Chondrocyte (in vitro differentiated cells): ENCODE measurements around the gene RHOG. TPM values are rescaled to one million over a fixed set of nuclear protein-coding genes. Genes with fewer than 3 reads are reported as not detected.

Experiments
- DNase-seq: peaks from one replicate; pipeline ENCODE4 v3.0.0; 2021; ENCODE audit warnings: mixed read lengths, low spot score
- H3K27ac Mint-ChIP-seq: one replicate; pipeline ENCODE4 v1.8.0; 2021; ENCODE audit warnings: mild to moderate bottlenecking, moderate library complexity, mixed read lengths; ENCODE audit not compliant: unreplicated experiment
- H3K27me3 Mint-ChIP-seq: 2 replicates; pipeline ENCODE4 v1.8.0; 2021; ENCODE audit warnings: low read depth, mixed read lengths
- H3K36me3 Mint-ChIP-seq: 2 replicates; pipeline ENCODE4 v1.8.0; 2021; ENCODE audit warnings: low read depth, mixed read lengths
- H3K4me1 Mint-ChIP-seq: 2 replicates; pipeline ENCODE4 v1.8.0; 2021; ENCODE audit warnings: low read depth, mild to moderate bottlenecking, mixed read lengths
- H3K4me3 Mint-ChIP-seq: one replicate; pipeline ENCODE4 v1.8.0; 2021; ENCODE audit warnings: mild to moderate bottlenecking, moderate library complexity, mixed read lengths; ENCODE audit not compliant: unreplicated experiment
- H3K9me3 Mint-ChIP-seq: 2 replicates; pipeline ENCODE4 v1.8.0; 2021; ENCODE audit warnings: low read depth, mixed read lengths
- total RNA-seq: library from RNA; stranded (reverse); gene quantifications from 3 replicates; pipeline ENCODE4 v1.2.1, GENCODE V29; 2021
- TF ChIP-seq, protein P1 (sequence below): fragments of 200-600 bp; sonication (generic); IDR thresholded peaks from 2 replicates; pipeline ENCODE4 v1.5.0; 2021; ENCODE audit warnings: antibody characterized with exemption, mild to moderate bottlenecking, moderate library complexity

Gene RHOG
- total RNA-seq, 1 donor from 2014 or later = 38.9 TPM

DNA sequence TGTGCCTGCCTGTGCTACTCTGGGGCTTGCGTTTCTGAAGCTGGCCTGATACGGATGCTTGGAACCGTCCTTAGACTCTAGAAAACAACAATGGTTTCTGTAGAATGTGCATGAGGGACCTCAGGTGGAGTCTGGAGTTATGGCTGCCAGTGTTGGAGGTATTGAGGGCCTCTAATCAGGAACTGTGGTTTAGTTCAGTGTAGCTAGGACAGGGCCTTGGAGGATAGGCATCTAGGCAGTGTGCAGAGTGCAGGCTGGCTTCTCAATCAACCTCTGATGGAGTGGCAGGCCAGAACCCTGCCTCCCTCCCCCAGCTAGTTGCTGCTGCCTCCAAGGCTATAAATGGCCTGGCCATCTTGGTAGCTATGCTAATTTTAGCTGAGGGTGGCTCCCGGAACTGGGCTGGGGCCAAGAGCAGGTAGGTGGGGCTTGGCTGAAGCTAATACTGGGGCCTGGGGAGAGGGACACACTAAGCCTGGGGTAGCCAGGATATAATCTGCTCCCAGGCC lies 18.7 kb upstream of the RHOG start:
- no peak for DNase-seq
- Mint-ChIP-seq H3K27me3 (no peaks in the 10 kb centered on the region), H3K36me3 (no peaks in the 10 kb centered on the region), H3K4me3 (no peak overlapping the region), H3K9me3 (no peaks in the 10 kb centered on the region), H3K27ac (no peak overlapping the region), H3K4me1 (peaks cover 56% of the 10 kb centered on the region)
- TF ChIP-seq, protein P1, sequence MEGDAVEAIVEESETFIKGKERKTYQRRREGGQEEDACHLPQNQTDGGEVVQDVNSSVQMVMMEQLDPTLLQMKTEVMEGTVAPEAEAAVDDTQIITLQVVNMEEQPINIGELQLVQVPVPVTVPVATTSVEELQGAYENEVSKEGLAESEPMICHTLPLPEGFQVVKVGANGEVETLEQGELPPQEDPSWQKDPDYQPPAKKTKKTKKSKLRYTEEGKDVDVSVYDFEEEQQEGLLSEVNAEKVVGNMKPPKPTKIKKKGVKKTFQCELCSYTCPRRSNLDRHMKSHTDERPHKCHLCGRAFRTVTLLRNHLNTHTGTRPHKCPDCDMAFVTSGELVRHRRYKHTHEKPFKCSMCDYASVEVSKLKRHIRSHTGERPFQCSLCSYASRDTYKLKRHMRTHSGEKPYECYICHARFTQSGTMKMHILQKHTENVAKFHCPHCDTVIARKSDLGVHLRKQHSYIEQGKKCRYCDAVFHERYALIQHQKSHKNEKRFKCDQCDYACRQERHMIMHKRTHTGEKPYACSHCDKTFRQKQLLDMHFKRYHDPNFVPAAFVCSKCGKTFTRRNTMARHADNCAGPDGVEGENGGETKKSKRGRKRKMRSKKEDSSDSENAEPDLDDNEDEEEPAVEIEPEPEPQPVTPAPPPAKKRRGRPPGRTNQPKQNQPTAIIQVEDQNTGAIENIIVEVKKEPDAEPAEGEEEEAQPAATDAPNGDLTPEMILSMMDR = no peak

GRCh38 chr11:3857628-3858027 lies 16.9 kb upstream of the RHOG start:
- no peaks in the 10 kb centered on the region for H3K9me3 Mint-ChIP-seq
- no peak overlapping the region for H3K27ac Mint-ChIP-seq
- H3K36me3 Mint-ChIP-seq = no peaks in the 10 kb centered on the region
- H3K4me3 Mint-ChIP-seq = no peak overlapping the region
- DNase-seq = no peak
- H3K4me1 Mint-ChIP-seq = peaks cover 58% of the 10 kb centered on the region
- H3K27me3 Mint-ChIP-seq = no peaks in the 10 kb centered on the region
- TF ChIP-seq, protein P1 = no peak

DNA sequence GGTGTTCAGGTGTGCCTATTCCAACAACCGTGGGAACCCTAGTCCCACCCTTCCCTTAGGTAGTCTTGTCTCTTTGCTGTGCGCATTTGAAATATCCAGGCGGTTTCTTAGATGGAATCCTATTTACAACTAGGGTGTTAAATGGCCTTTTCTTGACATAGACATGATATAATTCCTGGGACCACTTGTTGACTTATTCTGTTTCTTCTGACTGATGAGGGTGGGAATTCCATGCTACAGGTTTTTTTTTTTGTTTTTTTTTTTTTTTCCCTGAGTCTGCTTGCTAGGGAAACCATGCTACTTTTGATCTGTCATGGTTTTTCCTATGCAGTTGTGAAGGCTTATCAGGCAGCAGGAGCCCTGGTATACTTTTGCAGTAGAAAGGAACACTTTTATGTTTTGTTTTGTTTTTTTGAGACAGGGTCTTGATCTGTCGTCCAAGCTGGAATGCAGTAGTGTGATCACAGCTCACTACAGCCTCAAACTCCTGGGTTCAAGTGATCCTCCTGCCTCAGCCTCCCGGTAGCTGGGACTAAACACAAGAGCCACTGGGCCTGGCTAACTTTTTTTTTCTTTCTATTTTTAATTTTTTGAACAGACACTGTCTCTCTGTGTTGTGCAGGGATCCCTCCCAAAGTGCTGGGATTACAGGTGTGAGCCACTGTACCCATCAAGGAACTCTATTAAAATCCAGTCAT lies 16.2 kb upstream of the RHOG start:
- DNase-seq = no peak
- no peaks in the 10 kb centered on the region for H3K36me3 Mint-ChIP-seq
- no peak overlapping the region for H3K27ac Mint-ChIP-seq
- peak overlapping the region; percentile 97 for H3K4me3 Mint-ChIP-seq
- TF ChIP-seq, protein P1 = no peak
- no peaks in the 10 kb centered on the region for H3K27me3 Mint-ChIP-seq
- peaks cover 55% of the 10 kb centered on the region for H3K4me1 Mint-ChIP-seq
- no peaks in the 10 kb centered on the region for H3K9me3 Mint-ChIP-seq

DNA sequence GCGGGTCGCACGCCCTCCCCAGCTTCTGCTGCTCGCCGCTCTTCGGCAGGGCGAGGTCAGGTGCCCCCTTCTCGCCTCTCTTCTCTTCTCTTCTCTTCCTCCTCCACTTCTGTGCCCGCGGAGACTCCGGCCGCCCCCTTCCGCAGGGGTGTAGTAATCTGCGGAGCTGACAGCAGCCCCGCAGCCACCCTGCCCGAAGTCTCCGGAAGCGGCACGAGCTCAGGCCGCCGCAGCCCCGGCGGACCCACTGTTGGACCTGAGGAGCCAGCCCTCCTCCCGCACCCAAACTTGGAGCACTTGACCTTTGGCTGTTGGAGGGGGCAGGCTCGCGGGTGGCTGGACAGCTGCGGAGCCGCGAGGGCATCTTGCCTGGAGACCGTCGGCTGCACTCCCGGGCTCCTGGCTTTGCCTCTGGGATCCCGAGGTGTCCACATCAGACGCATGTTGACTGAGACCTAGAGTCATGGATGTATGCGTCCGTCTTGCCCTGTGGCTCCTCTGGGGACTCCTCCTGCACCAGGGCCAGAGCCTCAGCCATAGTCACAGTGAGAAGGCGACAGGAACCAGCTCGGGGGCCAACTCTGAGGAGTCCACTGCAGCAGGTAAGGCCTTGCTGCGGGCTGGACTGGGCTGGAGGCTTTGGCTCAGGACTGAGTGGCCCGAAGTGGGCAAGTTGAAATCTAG lies 15.2 kb upstream of the RHOG start:
- TF ChIP-seq, protein P1 = no peak
- Mint-ChIP-seq H3K4me3 (peak overlapping the region; percentile 97), H3K27me3 (no peaks in the 10 kb centered on the region), H3K27ac (peak overlapping the region; percentile 79), H3K36me3 (no peaks in the 10 kb centered on the region), H3K4me1 (peaks cover 47% of the 10 kb centered on the region), H3K9me3 (no peaks in the 10 kb centered on the region)
- DNase-seq = no peak

GRCh38 chr11:3854977-3855807 lies 14.4 kb upstream of the RHOG start, which contains the start of gene STIM1:
TSS of gene STIM1 (plus strand) at chr11:3855664. CDS start at chr11:3856271, 607 bp downstream.
- Mint-ChIP-seq H3K27me3 (no peaks in the 10 kb centered on the region), H3K27ac (peak within 1 kb of the TSS; percentile 86), H3K4me1 (peaks cover 44% of the 10 kb centered on the region), H3K4me3 (peak within 1 kb of the TSS; percentile 97), H3K9me3 (no peaks in the 10 kb centered on the region), H3K36me3 (no peaks in the 10 kb centered on the region)
- TF ChIP-seq, protein P1 = peak; percentile 96
- peak; percentile 98 for DNase-seq
